ENCODE measurements around the gene CNOT2.

CNOT2 gene

GRCh38 chr12:70242695-70243509 is at the start of gene CNOT2:
TSS of gene CNOT2 (plus strand) at chr12:70243433. CDS start at chr12:70278227, 34,794 bp downstream.
- DNase-seq = peak; percentile 18 to 92 (median 76)

- no peak for DNase-seq
Observed at GRCh38 chr12:70194076-70194475, 49.2 kb upstream of the CNOT2 start.

GRCh38 chr12:70196811-70197281 is 46.4 kb upstream of the CNOT2 start:
- peak in 1 of 56 donors; percentile 1 for DNase-seq

GRCh38 chr12:70197345-70197744 is 45.9 kb upstream of the CNOT2 start:
- no peak for DNase-seq

GRCh38 chr12:70213707-70214106 is 29.5 kb upstream of the CNOT2 start:
- no peak for DNase-seq

- DNase-seq = no peak
Observed at GRCh38 chr12:70214972-70215617, 28.1 kb upstream of the CNOT2 start.

GRCh38 chr12:70217416-70217815 is 25.8 kb upstream of the CNOT2 start:
- DNase-seq = no peak

- no peak for DNase-seq
Observed at GRCh38 chr12:70221626-70222025, 21.6 kb upstream of the CNOT2 start.

- no peak for DNase-seq
Observed at GRCh38 chr12:70227911-70228310, 15.3 kb upstream of the CNOT2 start.

- DNase-seq = no peak
Observed at GRCh38 chr12:70230934-70231606, 12.2 kb upstream of the CNOT2 start.

- DNase-seq = no peak
Observed at GRCh38 chr12:70236990-70237389, 6.2 kb upstream of the CNOT2 start.

GRCh38 chr12:70240673-70241072 is 2.6 kb upstream of the CNOT2 start:
- no peak for DNase-seq

- DNase-seq = no peak
Observed at GRCh38 chr12:70241845-70242244, 1.4 kb upstream of the CNOT2 start.

GRCh38 chr12:70243510-70244371 is 508 bp downstream of the CNOT2 start:
- peak in 52 of 56 donors; percentile 8 to 92 (median 70) for DNase-seq

- no peak for DNase-seq
Observed at GRCh38 chr12:70244409-70244808, 1.2 kb downstream of the CNOT2 start.

GRCh38 chr12:70245458-70245857 is 2.2 kb downstream of the CNOT2 start:
- no peak for DNase-seq

GRCh38 chr12:70246580-70246979 is 3.3 kb downstream of the CNOT2 start:
- DNase-seq = no peak

GRCh38 chr12:70247653-70248199 is 4.5 kb downstream of the CNOT2 start:
- DNase-seq = no peak

- DNase-seq = no peak
Observed at GRCh38 chr12:70248876-70249275, 5.6 kb downstream of the CNOT2 start.

GRCh38 chr12:70249903-70250302 is 6.7 kb downstream of the CNOT2 start:
- DNase-seq = no peak

GRCh38 chr12:70251226-70251625 is 8.0 kb downstream of the CNOT2 start:
- DNase-seq = no peak

All from amygdala (tissue), 56 donors.